Endodermal cell (in vitro differentiated cells): Measurements from ENCODE around the gene RAB6D. TPM values are rescaled to one million over a fixed set of nuclear protein-coding genes. Genes with fewer than 3 reads are reported as not detected.
"Not testable (repeated sequence)": the region's sequence is repeated elsewhere in the genome, so short reads cannot be mapped to it uniquely, and the experiment has no call there.

Experiments used
- DNase-seq: peaks from one replicate; pipeline ENCODE4 v3.0.0-alpha.2; 2017
- H3K27ac ChIP-seq: 2 replicates; pipeline ENCODE4 v1.5.1; 2013; ENCODE audit warnings: mild to moderate bottlenecking, low read depth, low read length, moderate library complexity
- H3K27me3 ChIP-seq: 2 replicates; pipeline ENCODE4 v1.6.1; 2013; ENCODE audit warnings: mild to moderate bottlenecking, low read length, moderate library complexity; ENCODE audit not compliant: insufficient read depth, control insufficient read depth, poor library complexity, severe bottlenecking
- H3K36me3 ChIP-seq: 2 replicates; pipeline ENCODE4 v1.7.0; 2013; ENCODE audit warnings: mild to moderate bottlenecking, low read length, moderate library complexity; ENCODE audit not compliant: control insufficient read depth, insufficient read depth
- H3K4me1 ChIP-seq: one replicate; pipeline ENCODE4 v1.7.0; 2013; ENCODE audit warnings: low read length; ENCODE audit not compliant: control insufficient read depth, insufficient read depth
- H3K4me3 ChIP-seq: 2 replicates; pipeline ENCODE4 v1.5.1; 2013; ENCODE audit warnings: mild to moderate bottlenecking, low read length, moderate library complexity
- H3K9ac ChIP-seq: 2 replicates; pipeline ENCODE4 v1.6.1; 2013; ENCODE audit warnings: mild to moderate bottlenecking, low read length, moderate library complexity; ENCODE audit not compliant: poor library complexity, severe bottlenecking; ENCODE audit errors: extremely low read depth
- H3K9me3 ChIP-seq: 2 replicates; pipeline ENCODE4 v1.6.1; 2013; ENCODE audit warnings: mild to moderate bottlenecking, low read length, moderate library complexity; ENCODE audit not compliant: control insufficient read depth
- H3K27ac Mint-ChIP-seq: 2 replicates; pipeline ENCODE4 v1.8.0; 2020; ENCODE audit warnings: mixed read lengths
- H3K27me3 Mint-ChIP-seq: 2 replicates; pipeline ENCODE4 v1.8.0; 2021; ENCODE audit warnings: mild to moderate bottlenecking, mixed read lengths; ENCODE audit not compliant: insufficient read depth
- H3K36me3 Mint-ChIP-seq: 2 replicates; pipeline ENCODE4 v1.8.0; 2020; ENCODE audit warnings: low read depth, mixed read lengths
- H3K4me1 Mint-ChIP-seq: 2 replicates; pipeline ENCODE4 v1.8.0; 2020; ENCODE audit warnings: mixed read lengths
- H3K4me3 Mint-ChIP-seq: 2 replicates; pipeline ENCODE4 v1.8.0; 2020; ENCODE audit warnings: mild to moderate bottlenecking, moderate library complexity, mixed read lengths
- H3K9me3 Mint-ChIP-seq: 2 replicates; pipeline ENCODE4 v1.8.0; 2020; ENCODE audit warnings: mild to moderate bottlenecking, mixed read lengths
- WGBS, 2 experiments: methylation state at CpG; one replicate each; pipeline versions ENCODE4 v1.1.5 to v1.1.7; 2013; ENCODE audit warnings: missing lambda C conversion rate in 2 of 2, mixed read lengths in 1 of 2; ENCODE audit not compliant: insufficient coverage in 1 of 2, insufficient read length in 1 of 2; 5-methylcytosine and 5-hydroxymethylcytosine counted together
- total RNA-seq, 2 donors: library from RNA; stranded (reverse); fragmentation: NEBNext Ultra II Directional in 1 of 2; extraction: Animal tissue kit (Norgen Biotek cat#: 25700) in 1 of 2; gene quantifications; 2 replicates in 1 of 2; 3 replicates in 1 of 2; pipeline ENCODE4 v1.2.1, GENCODE V29; 2021
- TF ChIP-seq, protein P1 (sequence below): fragments of 200-600 bp; sonication (generic); conservative IDR thresholded peaks from 2 replicates; pipeline ENCODE4 v1.5.0; 2021; ENCODE audit warnings: antibody characterized with exemption, mild to moderate bottlenecking

RAB6D gene
- total RNA-seq, 2 donors from 2014 or later: 3.3 to 5.4 TPM

DNA sequence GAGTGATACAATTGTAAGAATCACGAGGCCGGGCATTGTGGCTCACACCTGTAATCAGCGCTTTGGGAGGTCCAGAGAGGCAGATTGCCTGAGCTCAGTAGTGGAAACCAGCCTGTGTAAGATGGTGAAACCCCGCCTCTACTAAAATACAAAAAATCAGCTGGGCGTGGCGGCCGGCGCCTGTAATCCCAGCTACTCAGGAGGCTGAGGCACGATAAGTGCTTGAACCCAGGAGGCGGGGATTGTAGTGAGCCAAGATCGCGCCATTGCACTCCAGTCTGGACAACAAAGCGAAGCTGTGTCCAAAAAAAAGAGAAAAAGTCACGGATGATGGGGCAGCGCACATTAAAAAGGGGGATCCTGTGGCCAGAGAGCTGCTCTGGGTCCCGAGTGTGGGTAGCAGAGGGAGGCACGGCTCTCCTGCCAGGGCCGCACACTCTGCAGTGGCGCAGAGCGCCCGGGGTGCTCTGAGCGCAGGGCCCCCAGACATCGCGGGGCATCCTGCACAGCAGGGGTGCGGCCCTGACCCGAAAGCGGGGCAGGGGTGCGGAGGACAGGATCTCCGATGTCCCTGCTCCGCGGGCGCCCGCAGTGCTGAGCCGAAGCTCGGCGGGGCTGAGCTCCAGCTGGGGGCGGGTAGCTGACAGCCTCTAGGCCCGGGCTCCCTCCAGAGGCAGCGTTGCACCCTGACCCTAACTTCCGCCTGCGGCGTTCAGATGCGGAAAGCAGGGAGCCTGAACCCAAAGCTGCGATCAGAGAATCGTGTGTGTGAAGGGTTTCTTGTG is 30.4 kb upstream of the RAB6D start:
- Histone ChIP-seq H3K4me3 (no peak overlapping the region), H3K27me3 (no peaks in the 10 kb centered on the region), H3K4me1 (no peaks in the 10 kb centered on the region), H3K36me3 (no peaks in the 10 kb centered on the region), H3K27ac (no peak overlapping the region), H3K9ac (no peak overlapping the region), H3K9me3 (no peaks in the 10 kb centered on the region)
- DNase-seq: peak; percentile 87
- no peaks in the 10 kb centered on the region for H3K36me3 Mint-ChIP-seq
- peak overlapping the region; percentile 93 for H3K27ac Mint-ChIP-seq
- 62 to 74% methylated on average over 23 to 45 of the region's 45 CpGs for WGBS, 2 experiments
- H3K27me3 Mint-ChIP-seq: peaks cover 3% of the 10 kb centered on the region
- peaks cover 18% of the 10 kb centered on the region for H3K4me1 Mint-ChIP-seq
- TF ChIP-seq, protein P1, sequence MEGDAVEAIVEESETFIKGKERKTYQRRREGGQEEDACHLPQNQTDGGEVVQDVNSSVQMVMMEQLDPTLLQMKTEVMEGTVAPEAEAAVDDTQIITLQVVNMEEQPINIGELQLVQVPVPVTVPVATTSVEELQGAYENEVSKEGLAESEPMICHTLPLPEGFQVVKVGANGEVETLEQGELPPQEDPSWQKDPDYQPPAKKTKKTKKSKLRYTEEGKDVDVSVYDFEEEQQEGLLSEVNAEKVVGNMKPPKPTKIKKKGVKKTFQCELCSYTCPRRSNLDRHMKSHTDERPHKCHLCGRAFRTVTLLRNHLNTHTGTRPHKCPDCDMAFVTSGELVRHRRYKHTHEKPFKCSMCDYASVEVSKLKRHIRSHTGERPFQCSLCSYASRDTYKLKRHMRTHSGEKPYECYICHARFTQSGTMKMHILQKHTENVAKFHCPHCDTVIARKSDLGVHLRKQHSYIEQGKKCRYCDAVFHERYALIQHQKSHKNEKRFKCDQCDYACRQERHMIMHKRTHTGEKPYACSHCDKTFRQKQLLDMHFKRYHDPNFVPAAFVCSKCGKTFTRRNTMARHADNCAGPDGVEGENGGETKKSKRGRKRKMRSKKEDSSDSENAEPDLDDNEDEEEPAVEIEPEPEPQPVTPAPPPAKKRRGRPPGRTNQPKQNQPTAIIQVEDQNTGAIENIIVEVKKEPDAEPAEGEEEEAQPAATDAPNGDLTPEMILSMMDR: peak; percentile 59
- peak overlapping the region; percentile 59 for H3K4me3 Mint-ChIP-seq
- no peaks in the 10 kb centered on the region for H3K9me3 Mint-ChIP-seq

DNA sequence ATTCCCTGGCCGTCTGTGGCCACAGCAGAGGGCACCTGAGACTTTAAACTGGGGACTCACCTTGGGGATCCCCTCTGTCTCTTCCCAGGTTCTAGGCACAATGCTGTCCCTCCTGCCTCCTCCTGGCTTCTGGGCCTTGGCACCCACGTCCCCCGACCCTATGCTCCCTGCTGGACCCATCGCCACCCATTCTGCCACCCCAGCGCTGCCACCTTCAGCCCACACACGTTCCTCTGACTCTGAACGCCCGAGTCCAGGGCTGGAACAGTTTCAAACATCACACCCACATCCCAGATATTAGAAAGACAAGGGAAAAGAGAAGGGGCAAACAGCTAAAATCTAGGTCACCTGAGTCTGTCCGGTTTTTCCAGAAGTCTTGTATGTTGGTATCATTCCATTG is 28.0 kb upstream of the RAB6D start:
- H3K9me3 Mint-ChIP-seq, H3K27ac Mint-ChIP-seq, H3K9me3 ChIP-seq, H3K4me3 Mint-ChIP-seq, H3K36me3 Mint-ChIP-seq, H3K27me3 Mint-ChIP-seq, H3K36me3 ChIP-seq, H3K27ac ChIP-seq, H3K4me1 ChIP-seq, H3K4me3 ChIP-seq, H3K9ac ChIP-seq, H3K27me3 ChIP-seq: not testable (repeated sequence)
- WGBS, 2 experiments: 96 to 100% methylated on average over 1 to 7 of the region's 9 CpGs
- DNase-seq: peak; percentile 19
- peaks cover 18% of the 10 kb centered on the region for H3K4me1 Mint-ChIP-seq

DNA sequence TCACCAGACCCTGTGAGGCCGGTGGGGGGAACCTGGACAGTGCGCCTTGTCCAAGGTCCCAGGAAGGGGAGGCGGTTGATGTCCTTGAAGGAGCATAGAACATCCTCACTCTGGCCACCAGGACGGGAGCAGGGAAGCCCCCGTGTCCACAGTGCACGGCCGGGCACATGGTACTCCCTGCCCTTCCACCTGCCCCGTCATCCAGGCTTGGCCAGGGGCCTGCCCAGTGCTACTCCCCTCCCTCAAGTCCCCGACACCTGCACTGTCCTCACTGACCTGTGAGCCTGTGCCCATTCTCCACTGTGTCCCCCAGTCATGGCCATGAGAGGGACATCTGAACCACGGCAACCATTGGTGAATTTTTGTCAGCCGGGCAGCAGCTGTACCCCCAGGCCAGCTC is 27.5 kb upstream of the RAB6D start:
- not testable (repeated sequence) for H3K27ac ChIP-seq, H3K9me3 Mint-ChIP-seq, H3K36me3 Mint-ChIP-seq, H3K36me3 ChIP-seq, H3K4me3 ChIP-seq, H3K9ac ChIP-seq, H3K27ac Mint-ChIP-seq, H3K9me3 ChIP-seq, H3K4me3 Mint-ChIP-seq, H3K4me1 ChIP-seq, H3K27me3 ChIP-seq, H3K27me3 Mint-ChIP-seq, DNase-seq
- WGBS, 2 experiments: 95 to 98% methylated on average over 7 to 11 of the region's 11 CpGs
- H3K4me1 Mint-ChIP-seq: peaks cover 19% of the 10 kb centered on the region

DNA sequence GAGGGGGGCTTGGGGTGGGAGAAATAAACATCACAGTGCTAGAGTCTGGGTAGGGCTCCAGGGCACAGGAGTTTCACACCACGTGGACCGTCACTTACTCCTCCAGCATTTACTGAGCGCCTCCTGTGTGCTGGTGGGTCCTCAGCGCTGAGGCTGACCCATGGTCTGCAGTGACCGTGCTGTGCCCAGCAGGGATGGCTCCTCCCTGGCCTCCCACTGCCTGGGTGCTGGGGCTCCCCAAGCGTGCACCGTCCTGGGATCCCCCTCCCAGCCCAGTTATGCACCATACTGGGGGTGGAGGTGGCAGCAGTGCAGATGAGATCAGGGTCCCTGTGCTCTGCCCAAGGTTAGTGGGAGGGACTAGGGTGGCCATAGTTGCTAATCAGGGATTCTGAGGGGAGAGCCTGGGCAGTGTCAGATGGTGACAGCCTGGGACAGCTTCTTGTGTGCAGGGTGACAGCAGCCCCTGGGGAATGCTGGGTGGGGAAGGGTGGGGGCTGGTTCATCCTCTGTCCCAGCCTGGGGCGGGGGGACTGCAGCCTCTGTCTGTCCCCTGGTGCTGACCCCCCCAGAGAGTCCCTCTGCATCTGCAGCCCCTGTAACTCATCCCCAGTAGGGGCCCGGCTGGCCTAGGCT is 26.6 kb upstream of the RAB6D start:
- not testable (repeated sequence) for H3K4me1 ChIP-seq, H3K36me3 ChIP-seq, H3K9me3 Mint-ChIP-seq, H3K4me3 ChIP-seq, H3K4me3 Mint-ChIP-seq, H3K27ac Mint-ChIP-seq, H3K9ac ChIP-seq, H3K36me3 Mint-ChIP-seq, H3K27me3 ChIP-seq, H3K9me3 ChIP-seq, H3K27me3 Mint-ChIP-seq, H3K27ac ChIP-seq, DNase-seq
- 92 to 100% methylated on average over 3 to 7 of the region's 9 CpGs for WGBS, 2 experiments
- peaks cover 25% of the 10 kb centered on the region for H3K4me1 Mint-ChIP-seq
